GM12878 (cell line): ENCODE data around the gene RBM11. TPM values are rescaled to one million over a fixed set of nuclear protein-coding genes. Genes with fewer than 3 reads are reported as not detected.

Experiments used
- ATAC-seq: fragments of 200-7000 bp; cut with Tn5 transposase; 3 replicates; pipeline ENCODE4 v1.9.1; 2020; ENCODE audit warnings: mild to moderate bottlenecking, moderate library complexity
- BruUV-seq: library from RNA; stranded (reverse); fragments of 400-500 nt; replicated peaks from 2 replicates; lab custom pipeline; 2021; lab: Mats Ljungman, UMichigan
- CTCF ChIA-PET: fragments of 300-600 bp; sonication (Branson Sonifier 250); formaldehyde crosslinking; extraction: SDS; loops from one replicate; lab custom pipeline; 2021; ENCODE audit warnings: inconsistent platforms; lab: Yijun Ruan, JAX
- POLR2A ChIA-PET: fragments of 350-600 bp; formaldehyde crosslinking; extraction: SDS; loops from one replicate; lab custom pipeline; 2021; ENCODE audit warnings: inconsistent platforms; lab: Charles Lee
- RAD21 ChIA-PET: fragments of 300-600 bp; sonication (Branson Sonifier 250); formaldehyde crosslinking; loops from one replicate; lab custom pipeline; 2023; ENCODE audit warnings: antibody characterized with exemption; ENCODE audit not compliant: unreplicated experiment; lab: Charles Lee
- SMC1A ChIA-PET: fragments of 300-600 bp; sonication (Branson Sonifier 250); formaldehyde crosslinking; loops from one replicate; lab custom pipeline; 2023; ENCODE audit not compliant: unreplicated experiment, uncharacterized antibody; lab: Charles Lee
- DNase-seq: peaks from one replicate; pipeline ENCODE4 v3.0.0-alpha.2; 2011; ENCODE audit warnings: low read depth, low spot score
- FAIRE-seq: peaks from 3 replicates; lab custom pipeline; 2011; peaks lifted over from hg19 to GRCh38; lab: Jason Lieb, UNC
- H2AFZ ChIP-seq: 2 replicates; pipeline ENCODE4 v1.6.0; 2011; ENCODE audit warnings: low read depth, low read length, control low read depth; ENCODE audit not compliant: control insufficient read depth
- H3K27ac ChIP-seq: 2 replicates; pipeline ENCODE4 v1.5.1; 2011; ENCODE audit warnings: control low read depth; ENCODE audit not compliant: control insufficient read depth, insufficient read depth
- H3K27me3 ChIP-seq, 2 experiments: replicated peaks in 1 of 2; 2 replicates each; pipeline versions ENCODE4 v1.6.0 to v1.6.1; 2011; ENCODE audit warnings: low read length in 1 of 2; ENCODE audit not compliant: control insufficient read depth in 2 of 2, insufficient read depth in 2 of 2
- H3K36me3 ChIP-seq, 2 experiments: 2 replicates each; pipeline ENCODE4 v1.5.1; 2011; ENCODE audit warnings: low read length in 1 of 2; ENCODE audit not compliant: control insufficient read depth in 2 of 2, insufficient read depth in 2 of 2
- H3K4me1 ChIP-seq: 2 replicates; pipeline ENCODE4 v1.6.1; 2011; ENCODE audit warnings: mild to moderate bottlenecking, low read length, moderate library complexity, mixed read lengths; ENCODE audit not compliant: control insufficient read depth, insufficient read depth
- H3K4me2 ChIP-seq: 2 replicates; pipeline ENCODE4 v1.6.0; 2011; ENCODE audit warnings: control low read depth; ENCODE audit not compliant: control insufficient read depth, insufficient read depth
- H3K4me3 ChIP-seq: fragments of 200-600 bp; sonication (generic); 2 replicates; pipeline ENCODE4 v1.5.1; 2016
- H3K79me2 ChIP-seq: 2 replicates; pipeline ENCODE4 v1.6.0; 2011; ENCODE audit warnings: low read length; ENCODE audit not compliant: control insufficient read depth, insufficient read depth
- H3K9ac ChIP-seq: 2 replicates; pipeline ENCODE4 v1.8.0; 2011; ENCODE audit warnings: low read length, control low read depth, mixed read lengths; ENCODE audit not compliant: control insufficient read depth, insufficient read depth
- H3K9me3 ChIP-seq: replicated peaks from 3 replicates; pipeline ENCODE4 v1.5.1; 2011; ENCODE audit warnings: mild to moderate bottlenecking, low read length; ENCODE audit not compliant: control insufficient read depth, insufficient read depth
- H4K20me1 ChIP-seq: 2 replicates; pipeline ENCODE4 v1.6.0; 2011; ENCODE audit not compliant: control insufficient read depth, insufficient read depth
- HDAC6 ChIP-seq: fragments of 200-600 bp; sonication (generic); IDR thresholded peaks from one replicate; pipeline ENCODE4 v1.8.0; 2017; ENCODE audit warnings: antibody characterized with exemption; ENCODE audit not compliant: unreplicated experiment
- IKZF2 ChIP-seq, 2 experiments: fragments of 450-650 bp; IDR thresholded peaks; 2 replicates each; pipeline ENCODE4 v1.6.1; 2017; ENCODE audit warnings: mild to moderate bottlenecking in 2 of 2, moderate library complexity in 2 of 2
- MYC ChIP-seq: IDR thresholded peaks from 2 replicates; pipeline ENCODE4 v1.6.1; 2011; ENCODE audit warnings: mild to moderate bottlenecking, low read length, moderate library complexity, inconsistent platforms; ENCODE audit not compliant: insufficient read depth, insufficient replicate concordance, insufficient read length, severe bottlenecking
- NBN ChIP-seq: fragments of 450-650 bp; IDR thresholded peaks from 2 replicates; pipeline ENCODE4 v1.6.1; 2016
- NFYB ChIP-seq: IDR thresholded peaks from 2 replicates; pipeline ENCODE4 v1.6.1; 2011; ENCODE audit warnings: low read depth, mild to moderate bottlenecking, low read length, improper control_type of control experiment, moderate library complexity; ENCODE audit not compliant: insufficient read depth
- NR2C2 ChIP-seq: IDR thresholded peaks from 2 replicates; pipeline ENCODE4 v1.6.1; 2011; ENCODE audit warnings: borderline replicate concordance, low read depth; ENCODE audit not compliant: control insufficient read depth, insufficient read length
- NRF1 ChIP-seq: conservative IDR thresholded peaks from 2 replicates; pipeline ENCODE4 v1.6.1; 2011; ENCODE audit warnings: mild to moderate bottlenecking, low read depth, low read length, improper control_type of control experiment
- PBX3 ChIP-seq: IDR thresholded peaks from 2 replicates; pipeline ENCODE4 v1.6.1; 2011; ENCODE audit warnings: mild to moderate bottlenecking, low read depth, low read length, moderate library complexity; ENCODE audit not compliant: insufficient replicate concordance
- RAD21 ChIP-seq: IDR thresholded peaks from 2 replicates; pipeline ENCODE4 v1.6.1; 2011; ENCODE audit warnings: mild to moderate bottlenecking, low read depth, low read length, moderate library complexity; ENCODE audit not compliant: insufficient read depth
- SMC3 ChIP-seq: IDR thresholded peaks from 2 replicates; pipeline ENCODE4 v1.6.1; 2011; ENCODE audit warnings: low read length, improper control_type of control experiment, borderline replicate concordance
- ZSCAN29 ChIP-seq: fragments of 450-650 bp; IDR thresholded peaks from 2 replicates; pipeline ENCODE4 v1.6.1; 2017; ENCODE audit warnings: mild to moderate bottlenecking, moderate library complexity
- ZZZ3 ChIP-seq: IDR thresholded peaks from 2 replicates; pipeline ENCODE4 v1.6.1; 2011; ENCODE audit warnings: low read depth; ENCODE audit not compliant: control insufficient read depth, insufficient read length
- WGBS: methylation state at CpG from one replicate; pipeline ENCODE4 v1.1.6; 2016; ENCODE audit warnings: low lambda C conversion rate; ENCODE audit not compliant: insufficient replicate concordance, insufficient coverage; ENCODE audit errors: missing lambda C conversion rate; 5-methylcytosine and 5-hydroxymethylcytosine counted together
- in situ Hi-C: fragments of 300-500 bp; cut with MboI; formaldehyde crosslinking; loops from 9 replicates; pipeline ENCODE4 v1.14.3; 2018; ENCODE audit warnings: mixed read lengths
- intact Hi-C: fragments of 100-400 bp; cut with micrococcal nuclease; formaldehyde crosslinking; loops from one replicate; pipeline ENCODE4 v1.14.2; 2022; ENCODE audit not compliant: unreplicated experiment
- polyA plus RNA-seq, 11 experiments: library from polyadenylated mRNA; depleted of rRNA in 4 of 11; unstranded in 6 of 11; stranded (reverse) in 5 of 11; fragments of >200 nt; fragmentation: Nextera tagmentation in 4 of 11; fragmentation: Illumina TruSeq in 1 of 11; extraction: Ambion mirVana in 4 of 11; extraction: Trizol in 1 of 11; gene quantifications; 1 replicate in 1 of 11; 2 replicates in 10 of 11; pipeline versions ENCODE4 v1.2.1 to v1.2.3, GENCODE V29; 2011 to 2016; ENCODE audit warnings: inconsistent platforms in 2 of 11, missing spikeins in 2 of 11, low read depth in 1 of 11
- total RNA-seq, 4 experiments: library from RNA; depleted of rRNA in 3 of 4; stranded (reverse); fragments of >200 nt in 3 of 4; fragmentation: Illumina TruSeq in 1 of 4; extraction: Trizol in 1 of 4; gene quantifications; 2 replicates each; pipeline versions ENCODE4 v1.2.1 to v1.2.3, GENCODE V29; 2013 to 2021
- TF ChIP-seq, protein P1 (sequence below): fragments of 450-650 bp; IDR thresholded peaks from 2 replicates; pipeline ENCODE4 v1.6.1; 2016; ENCODE audit warnings: mild to moderate bottlenecking, moderate library complexity, borderline replicate concordance
- TF ChIP-seq, protein P2 (sequence below): fragments of 450-650 bp; IDR thresholded peaks from 2 replicates; pipeline ENCODE4 v1.6.1; 2017; ENCODE audit warnings: mild to moderate bottlenecking, moderate library complexity

RBM11 gene
- total and polyA plus RNA-seq, 10 of the 15 experiments (the other 5 are each of a cell fraction or from before 2014, with no cell fraction given) = 0.29 to 1.8 (median 0.35) TPM; not detected in 1

GRCh38 chr21:14263879-14264278 lies 47.9 kb downstream of the RBM11 start:
- no peaks in the 10 kb centered on the region for H3K9me3 ChIP-seq
- no peaks in the 10 kb centered on the region for H3K4me1 ChIP-seq
- H3K36me3 ChIP-seq = no peaks in the 10 kb centered on the region
- ATAC-seq (no peak), DNase-seq (no peak), FAIRE-seq (no peak)
- SMC1A ChIA-PET = no interaction called here
- POLR2A ChIA-PET = no interaction called here
- no peaks in the 10 kb centered on the region for H4K20me1 ChIP-seq
- no peak overlapping the region for H3K9ac ChIP-seq
- H3K4me3 ChIP-seq = no peak overlapping the region
- CTCF ChIA-PET = interaction anchor here (1.3 kb wide), 1 partner anchor 10 kb away, joined by 4 read pairs; no protein-coding TSS in a partner anchor
- intact Hi-C loops = loop anchor here (10.0 kb wide), 1 partner anchor 71 kb away; no protein-coding TSS in a partner anchor
- no TSS peak for BruUV-seq
- no peak overlapping the region for H3K27ac ChIP-seq
- in situ Hi-C loops = no loop called here
- RAD21 ChIA-PET = no interaction called here
- 0% methylated on average over 1 of the region's 1 CpG for WGBS
- H3K4me2 ChIP-seq = no peak overlapping the region
- no peaks in the 10 kb centered on the region for H3K79me2 ChIP-seq
- no peak overlapping the region for H2AFZ ChIP-seq
- H3K27me3 ChIP-seq = no peaks in the 10 kb centered on the region
- TF ChIP-seq PBX3 = no peak
- no peak for TF ChIP-seq NR2C2
- no peak for TF ChIP-seq ZSCAN29
- TF ChIP-seq NBN = no peak
- no peak for TF ChIP-seq IKZF2 (IDR thresholded peaks at IDR 0.05)
- TF ChIP-seq NFYB = no peak
- no peak for TF ChIP-seq MYC
- TF ChIP-seq HDAC6 = no peak
- no peak for TF ChIP-seq SMC3
- no peak for TF ChIP-seq RAD21
- no peak for TF ChIP-seq ZZZ3
- TF ChIP-seq, protein P1, sequence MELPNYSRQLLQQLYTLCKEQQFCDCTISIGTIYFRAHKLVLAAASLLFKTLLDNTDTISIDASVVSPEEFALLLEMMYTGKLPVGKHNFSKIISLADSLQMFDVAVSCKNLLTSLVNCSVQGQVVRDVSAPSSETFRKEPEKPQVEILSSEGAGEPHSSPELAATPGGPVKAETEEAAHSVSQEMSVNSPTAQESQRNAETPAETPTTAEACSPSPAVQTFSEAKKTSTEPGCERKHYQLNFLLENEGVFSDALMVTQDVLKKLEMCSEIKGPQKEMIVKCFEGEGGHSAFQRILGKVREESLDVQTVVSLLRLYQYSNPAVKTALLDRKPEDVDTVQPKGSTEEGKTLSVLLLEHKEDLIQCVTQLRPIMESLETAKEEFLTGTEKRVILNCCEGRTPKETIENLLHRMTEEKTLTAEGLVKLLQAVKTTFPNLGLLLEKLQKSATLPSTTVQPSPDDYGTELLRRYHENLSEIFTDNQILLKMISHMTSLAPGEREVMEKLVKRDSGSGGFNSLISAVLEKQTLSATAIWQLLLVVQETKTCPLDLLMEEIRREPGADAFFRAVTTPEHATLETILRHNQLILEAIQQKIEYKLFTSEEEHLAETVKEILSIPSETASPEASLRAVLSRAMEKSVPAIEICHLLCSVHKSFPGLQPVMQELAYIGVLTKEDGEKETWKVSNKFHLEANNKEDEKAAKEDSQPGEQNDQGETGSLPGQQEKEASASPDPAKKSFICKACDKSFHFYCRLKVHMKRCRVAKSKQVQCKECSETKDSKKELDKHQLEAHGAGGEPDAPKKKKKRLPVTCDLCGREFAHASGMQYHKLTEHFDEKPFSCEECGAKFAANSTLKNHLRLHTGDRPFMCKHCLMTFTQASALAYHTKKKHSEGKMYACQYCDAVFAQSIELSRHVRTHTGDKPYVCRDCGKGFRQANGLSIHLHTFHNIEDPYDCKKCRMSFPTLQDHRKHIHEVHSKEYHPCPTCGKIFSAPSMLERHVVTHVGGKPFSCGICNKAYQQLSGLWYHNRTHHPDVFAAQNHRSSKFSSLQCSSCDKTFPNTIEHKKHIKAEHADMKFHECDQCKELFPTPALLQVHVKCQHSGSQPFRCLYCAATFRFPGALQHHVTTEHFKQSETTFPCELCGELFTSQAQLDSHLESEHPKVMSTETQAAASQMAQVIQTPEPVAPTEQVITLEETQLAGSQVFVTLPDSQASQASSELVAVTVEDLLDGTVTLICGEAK = no peak
- no peak for TF ChIP-seq NRF1
- TF ChIP-seq, protein P2, sequence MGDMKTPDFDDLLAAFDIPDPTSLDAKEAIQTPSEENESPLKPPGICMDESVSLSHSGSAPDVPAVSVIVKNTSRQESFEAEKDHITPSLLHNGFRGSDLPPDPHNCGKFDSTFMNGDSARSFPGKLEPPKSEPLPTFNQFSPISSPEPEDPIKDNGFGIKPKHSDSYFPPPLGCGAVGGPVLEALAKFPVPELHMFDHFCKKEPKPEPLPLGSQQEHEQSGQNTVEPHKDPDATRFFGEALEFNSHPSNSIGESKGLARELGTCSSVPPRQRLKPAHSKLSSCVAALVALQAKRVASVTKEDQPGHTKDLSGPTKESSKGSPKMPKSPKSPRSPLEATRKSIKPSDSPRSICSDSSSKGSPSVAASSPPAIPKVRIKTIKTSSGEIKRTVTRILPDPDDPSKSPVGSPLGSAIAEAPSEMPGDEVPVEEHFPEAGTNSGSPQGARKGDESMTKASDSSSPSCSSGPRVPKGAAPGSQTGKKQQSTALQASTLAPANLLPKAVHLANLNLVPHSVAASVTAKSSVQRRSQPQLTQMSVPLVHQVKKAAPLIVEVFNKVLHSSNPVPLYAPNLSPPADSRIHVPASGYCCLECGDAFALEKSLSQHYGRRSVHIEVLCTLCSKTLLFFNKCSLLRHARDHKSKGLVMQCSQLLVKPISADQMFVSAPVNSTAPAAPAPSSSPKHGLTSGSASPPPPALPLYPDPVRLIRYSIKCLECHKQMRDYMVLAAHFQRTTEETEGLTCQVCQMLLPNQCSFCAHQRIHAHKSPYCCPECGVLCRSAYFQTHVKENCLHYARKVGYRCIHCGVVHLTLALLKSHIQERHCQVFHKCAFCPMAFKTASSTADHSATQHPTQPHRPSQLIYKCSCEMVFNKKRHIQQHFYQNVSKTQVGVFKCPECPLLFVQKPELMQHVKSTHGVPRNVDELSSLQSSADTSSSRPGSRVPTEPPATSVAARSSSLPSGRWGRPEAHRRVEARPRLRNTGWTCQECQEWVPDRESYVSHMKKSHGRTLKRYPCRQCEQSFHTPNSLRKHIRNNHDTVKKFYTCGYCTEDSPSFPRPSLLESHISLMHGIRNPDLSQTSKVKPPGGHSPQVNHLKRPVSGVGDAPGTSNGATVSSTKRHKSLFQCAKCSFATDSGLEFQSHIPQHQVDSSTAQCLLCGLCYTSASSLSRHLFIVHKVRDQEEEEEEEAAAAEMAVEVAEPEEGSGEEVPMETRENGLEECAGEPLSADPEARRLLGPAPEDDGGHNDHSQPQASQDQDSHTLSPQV = no peak
